Endodermal cell (in vitro differentiated cells): ENCODE measurements around the gene SPAG16. TPM values are rescaled to one million over a fixed set of nuclear protein-coding genes. Genes with fewer than 3 reads are reported as not detected.

Source experiments
- DNase-seq: peaks from one replicate; pipeline ENCODE4 v3.0.0-alpha.2; 2017
- H3K27ac ChIP-seq: 2 replicates; pipeline ENCODE4 v1.5.1; 2013; ENCODE audit warnings: mild to moderate bottlenecking, low read depth, low read length, moderate library complexity
- H3K27me3 ChIP-seq: 2 replicates; pipeline ENCODE4 v1.6.1; 2013; ENCODE audit warnings: mild to moderate bottlenecking, low read length, moderate library complexity; ENCODE audit not compliant: insufficient read depth, control insufficient read depth, poor library complexity, severe bottlenecking
- H3K36me3 ChIP-seq: 2 replicates; pipeline ENCODE4 v1.7.0; 2013; ENCODE audit warnings: mild to moderate bottlenecking, low read length, moderate library complexity; ENCODE audit not compliant: control insufficient read depth, insufficient read depth
- H3K4me1 ChIP-seq: one replicate; pipeline ENCODE4 v1.7.0; 2013; ENCODE audit warnings: low read length; ENCODE audit not compliant: control insufficient read depth, insufficient read depth
- H3K4me3 ChIP-seq: 2 replicates; pipeline ENCODE4 v1.5.1; 2013; ENCODE audit warnings: mild to moderate bottlenecking, low read length, moderate library complexity
- H3K9ac ChIP-seq: 2 replicates; pipeline ENCODE4 v1.6.1; 2013; ENCODE audit warnings: mild to moderate bottlenecking, low read length, moderate library complexity; ENCODE audit not compliant: poor library complexity, severe bottlenecking; ENCODE audit errors: extremely low read depth
- H3K9me3 ChIP-seq: 2 replicates; pipeline ENCODE4 v1.6.1; 2013; ENCODE audit warnings: mild to moderate bottlenecking, low read length, moderate library complexity; ENCODE audit not compliant: control insufficient read depth
- H3K27ac Mint-ChIP-seq: 2 replicates; pipeline ENCODE4 v1.8.0; 2020; ENCODE audit warnings: mixed read lengths
- H3K27me3 Mint-ChIP-seq: 2 replicates; pipeline ENCODE4 v1.8.0; 2021; ENCODE audit warnings: mild to moderate bottlenecking, mixed read lengths; ENCODE audit not compliant: insufficient read depth
- H3K36me3 Mint-ChIP-seq: 2 replicates; pipeline ENCODE4 v1.8.0; 2020; ENCODE audit warnings: low read depth, mixed read lengths
- H3K4me1 Mint-ChIP-seq: 2 replicates; pipeline ENCODE4 v1.8.0; 2020; ENCODE audit warnings: mixed read lengths
- H3K4me3 Mint-ChIP-seq: 2 replicates; pipeline ENCODE4 v1.8.0; 2020; ENCODE audit warnings: mild to moderate bottlenecking, moderate library complexity, mixed read lengths
- H3K9me3 Mint-ChIP-seq: 2 replicates; pipeline ENCODE4 v1.8.0; 2020; ENCODE audit warnings: mild to moderate bottlenecking, mixed read lengths
- WGBS, 2 experiments: methylation state at CpG; one replicate each; pipeline versions ENCODE4 v1.1.5 to v1.1.7; 2013; ENCODE audit warnings: missing lambda C conversion rate in 2 of 2, mixed read lengths in 1 of 2; ENCODE audit not compliant: insufficient coverage in 1 of 2, insufficient read length in 1 of 2; 5-methylcytosine and 5-hydroxymethylcytosine counted together
- total RNA-seq, 2 donors: library from RNA; stranded (reverse); fragmentation: NEBNext Ultra II Directional in 1 of 2; extraction: Animal tissue kit (Norgen Biotek cat#: 25700) in 1 of 2; gene quantifications; 2 replicates in 1 of 2; 3 replicates in 1 of 2; pipeline ENCODE4 v1.2.1, GENCODE V29; 2021
- TF ChIP-seq, protein P1 (sequence below): fragments of 200-600 bp; sonication (generic); conservative IDR thresholded peaks from 2 replicates; pipeline ENCODE4 v1.5.0; 2021; ENCODE audit warnings: antibody characterized with exemption, mild to moderate bottlenecking

Gene SPAG16
- total RNA-seq, 2 donors from 2014 or later, result 27.8 to 38.2 TPM

DNA sequence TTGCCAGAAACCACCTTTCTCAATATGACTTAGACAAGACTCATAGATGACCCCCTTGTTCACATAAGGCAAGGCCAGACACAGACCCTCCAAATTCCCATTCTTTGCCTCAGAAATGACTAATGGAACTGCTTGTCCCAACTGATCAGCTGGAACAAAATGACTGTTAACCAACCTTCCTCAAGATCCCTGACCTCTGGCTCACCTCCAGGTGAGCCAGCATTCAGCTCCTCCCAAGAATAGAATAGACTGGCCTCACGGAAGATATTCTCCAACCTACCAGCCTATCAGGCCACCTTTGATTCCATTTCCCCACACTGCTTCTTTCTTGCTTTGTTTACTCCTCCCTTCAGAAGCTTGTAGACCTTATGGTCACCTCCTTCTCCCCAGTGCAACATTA is 930.8 kb downstream of the SPAG16 start:
- H3K9me3 ChIP-seq, result no peaks in the 10 kb centered on the region
- H3K27ac ChIP-seq, result no peak overlapping the region
- no peaks in the 10 kb centered on the region for H3K4me1 Mint-ChIP-seq
- H3K4me1 ChIP-seq, result no peaks in the 10 kb centered on the region
- TF ChIP-seq, protein P1, sequence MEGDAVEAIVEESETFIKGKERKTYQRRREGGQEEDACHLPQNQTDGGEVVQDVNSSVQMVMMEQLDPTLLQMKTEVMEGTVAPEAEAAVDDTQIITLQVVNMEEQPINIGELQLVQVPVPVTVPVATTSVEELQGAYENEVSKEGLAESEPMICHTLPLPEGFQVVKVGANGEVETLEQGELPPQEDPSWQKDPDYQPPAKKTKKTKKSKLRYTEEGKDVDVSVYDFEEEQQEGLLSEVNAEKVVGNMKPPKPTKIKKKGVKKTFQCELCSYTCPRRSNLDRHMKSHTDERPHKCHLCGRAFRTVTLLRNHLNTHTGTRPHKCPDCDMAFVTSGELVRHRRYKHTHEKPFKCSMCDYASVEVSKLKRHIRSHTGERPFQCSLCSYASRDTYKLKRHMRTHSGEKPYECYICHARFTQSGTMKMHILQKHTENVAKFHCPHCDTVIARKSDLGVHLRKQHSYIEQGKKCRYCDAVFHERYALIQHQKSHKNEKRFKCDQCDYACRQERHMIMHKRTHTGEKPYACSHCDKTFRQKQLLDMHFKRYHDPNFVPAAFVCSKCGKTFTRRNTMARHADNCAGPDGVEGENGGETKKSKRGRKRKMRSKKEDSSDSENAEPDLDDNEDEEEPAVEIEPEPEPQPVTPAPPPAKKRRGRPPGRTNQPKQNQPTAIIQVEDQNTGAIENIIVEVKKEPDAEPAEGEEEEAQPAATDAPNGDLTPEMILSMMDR, result no peak
- H3K4me3 ChIP-seq, result no peak overlapping the region
- no peaks in the 10 kb centered on the region for H3K36me3 Mint-ChIP-seq
- no peaks in the 10 kb centered on the region for H3K36me3 ChIP-seq
- no peak for DNase-seq
- H3K9ac ChIP-seq, result no peak overlapping the region
- no peaks in the 10 kb centered on the region for H3K9me3 Mint-ChIP-seq
- H3K27me3 Mint-ChIP-seq, result no peaks in the 10 kb centered on the region
- H3K4me3 Mint-ChIP-seq, result no peak overlapping the region
- 90 to 100% methylated on average over 1 of the region's 1 CpG for WGBS, 2 experiments
- H3K27ac Mint-ChIP-seq, result no peak overlapping the region
- no peaks in the 10 kb centered on the region for H3K27me3 ChIP-seq

DNA sequence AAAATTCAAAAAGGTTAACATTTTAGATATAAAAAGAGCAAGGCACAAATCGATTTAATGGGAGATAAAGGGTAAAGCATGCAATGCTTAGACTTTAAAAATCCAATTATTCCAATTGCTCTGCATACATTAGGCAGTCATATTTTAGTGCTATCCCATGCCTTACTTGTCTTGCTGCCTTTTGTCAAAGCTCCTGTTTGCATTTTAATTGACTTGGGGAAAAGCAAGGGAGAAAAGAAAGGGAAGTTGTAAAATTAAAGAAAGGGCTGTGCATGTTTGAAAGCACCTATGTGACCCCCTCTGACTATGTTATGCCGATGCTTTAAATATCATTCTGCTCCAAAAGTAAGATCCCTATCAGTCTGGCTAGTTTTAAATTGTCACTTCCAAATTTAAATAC is 932.9 kb downstream of the SPAG16 start:
- H3K36me3 ChIP-seq, result no peaks in the 10 kb centered on the region
- no peak overlapping the region for H3K27ac ChIP-seq
- H3K9ac ChIP-seq, result no peak overlapping the region
- Mint-ChIP-seq H3K36me3 (no peaks in the 10 kb centered on the region), H3K27me3 (no peaks in the 10 kb centered on the region), H3K4me3 (no peak overlapping the region), H3K9me3 (no peaks in the 10 kb centered on the region), H3K27ac (no peak overlapping the region), H3K4me1 (no peaks in the 10 kb centered on the region)
- H3K27me3 ChIP-seq, result no peaks in the 10 kb centered on the region
- H3K4me1 ChIP-seq, result no peaks in the 10 kb centered on the region
- H3K4me3 ChIP-seq, result no peak overlapping the region
- no peak for DNase-seq
- H3K9me3 ChIP-seq, result no peaks in the 10 kb centered on the region
- TF ChIP-seq, protein P1, result no peak
- 48 to 50% methylated on average over 2 of the region's 2 CpGs for WGBS, 2 experiments

DNA sequence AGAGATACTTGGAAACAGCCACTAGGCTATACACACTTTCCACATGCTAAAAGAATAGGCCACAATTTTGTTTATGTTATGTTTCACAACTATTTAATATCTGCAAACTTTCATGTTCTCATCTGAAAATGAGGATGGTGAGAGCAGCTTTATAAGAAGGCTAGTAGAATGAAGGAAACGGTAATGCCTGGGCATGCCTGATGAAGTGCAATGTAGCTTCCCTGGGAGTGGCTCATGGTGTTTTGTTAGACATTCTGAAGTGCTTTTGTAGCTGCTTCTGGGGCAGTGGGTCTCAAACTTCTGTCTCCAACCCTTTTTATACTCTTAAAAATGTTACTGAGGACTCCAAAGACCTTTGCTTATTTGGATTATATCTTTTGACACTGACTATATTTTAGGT is 933.3 kb downstream of the SPAG16 start:
- Mint-ChIP-seq H3K27ac (no peak overlapping the region), H3K36me3 (no peaks in the 10 kb centered on the region), H3K4me1 (no peaks in the 10 kb centered on the region), H3K4me3 (no peak overlapping the region), H3K27me3 (no peaks in the 10 kb centered on the region), H3K9me3 (no peaks in the 10 kb centered on the region)
- H3K27ac ChIP-seq, result no peak overlapping the region
- H3K9me3 ChIP-seq, result no peaks in the 10 kb centered on the region
- H3K9ac ChIP-seq, result no peak overlapping the region
- no peaks in the 10 kb centered on the region for H3K4me1 ChIP-seq
- no peaks in the 10 kb centered on the region for H3K36me3 ChIP-seq
- no peak for DNase-seq
- 79% methylated on average over 1 of the region's 1 CpG; no CpG with 5 or more reads in 1 of the 2 experiments for WGBS, 2 experiments
- TF ChIP-seq, protein P1, result no peak
- H3K4me3 ChIP-seq, result no peak overlapping the region
- no peaks in the 10 kb centered on the region for H3K27me3 ChIP-seq
